Activated CD8-positive, alpha-beta memory T cell treated with anti-CD3 and anti-CD28 coated beads, Interleukin-2, amount 50 U/mL, for 24 hours (primary cell): ENCODE data around the gene LGALS7.
"Not testable (repeated sequence)": the region's sequence is repeated elsewhere in the genome, so short reads cannot be mapped to it uniquely, and the experiment has no call there.

Source experiments
- DNase-seq: peaks from one replicate; pipeline ENCODE4 v3.0.0-alpha.2; 2020; ENCODE audit errors: extremely low read depth

Gene LGALS7

DNA sequence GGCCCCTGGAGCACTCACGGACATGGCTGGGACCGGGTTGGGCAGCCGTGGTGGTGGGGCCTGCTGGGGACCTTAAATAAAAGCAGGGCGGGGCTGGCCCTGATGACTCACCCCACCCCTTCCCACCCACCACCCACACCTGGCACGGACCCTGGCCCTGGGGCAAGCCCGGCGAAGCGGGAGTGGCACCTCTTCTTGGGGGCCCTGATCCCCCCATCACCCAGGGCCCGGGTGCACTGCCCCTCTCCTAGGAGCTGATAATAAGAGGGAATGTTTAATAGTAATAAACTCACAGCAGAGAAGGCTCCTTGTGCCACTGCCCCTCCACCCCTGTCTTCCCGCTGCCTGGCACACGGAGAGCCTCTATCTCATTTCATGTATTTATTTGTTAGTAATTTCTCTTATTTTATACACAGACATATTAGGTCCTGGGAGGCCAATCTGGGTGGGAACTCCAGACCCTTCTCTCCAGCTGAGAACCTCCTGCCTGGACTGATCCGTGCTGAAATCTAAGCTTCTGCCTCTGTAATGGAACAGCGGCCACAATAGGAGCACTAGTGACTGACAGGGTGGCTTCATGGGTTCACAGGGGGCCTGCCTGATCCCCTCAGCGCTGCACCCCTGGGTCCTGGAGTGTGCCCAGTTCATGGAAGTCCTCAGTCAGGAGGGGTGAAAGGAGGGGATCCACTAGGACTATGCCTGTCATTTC is at the start of gene LGALS7:
Gene LGALS7 (minus strand): TSS at position 49 of the 709 bp plus-strand sequence. CDS start 25 bp downstream, at position 24.
- no peak for DNase-seq

DNA sequence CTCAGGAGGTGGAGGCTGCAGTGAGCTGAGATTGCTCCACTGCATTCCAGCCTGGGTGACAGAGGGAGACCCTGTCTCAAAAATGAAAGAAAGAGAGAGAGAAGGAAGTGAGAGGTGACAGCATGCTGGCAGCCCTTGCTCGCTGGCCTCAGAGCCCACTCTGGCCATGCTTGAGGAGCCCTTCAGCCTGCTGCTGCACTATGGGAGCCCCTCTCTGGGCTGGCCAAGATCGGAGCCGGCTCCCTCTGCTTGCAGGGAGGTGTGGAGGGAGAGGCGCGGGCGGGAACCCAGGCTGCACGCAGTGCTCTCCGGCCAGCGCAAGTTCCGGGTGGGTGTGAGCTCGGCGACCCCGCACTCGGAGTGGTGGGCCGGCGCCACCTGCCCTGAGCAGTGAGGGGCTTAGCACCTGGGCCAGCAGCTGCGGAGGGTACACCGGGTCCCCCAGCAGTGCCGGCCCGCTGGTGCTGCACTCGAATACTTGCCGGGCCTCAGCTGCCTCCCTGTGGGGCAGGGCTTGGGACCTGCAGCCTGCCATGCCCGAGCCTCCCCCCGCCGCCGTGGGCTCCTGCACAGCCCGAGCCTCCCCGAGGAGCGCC is 48.0 kb upstream of the LGALS7 start:
- DNase-seq = not testable (repeated sequence)

DNA sequence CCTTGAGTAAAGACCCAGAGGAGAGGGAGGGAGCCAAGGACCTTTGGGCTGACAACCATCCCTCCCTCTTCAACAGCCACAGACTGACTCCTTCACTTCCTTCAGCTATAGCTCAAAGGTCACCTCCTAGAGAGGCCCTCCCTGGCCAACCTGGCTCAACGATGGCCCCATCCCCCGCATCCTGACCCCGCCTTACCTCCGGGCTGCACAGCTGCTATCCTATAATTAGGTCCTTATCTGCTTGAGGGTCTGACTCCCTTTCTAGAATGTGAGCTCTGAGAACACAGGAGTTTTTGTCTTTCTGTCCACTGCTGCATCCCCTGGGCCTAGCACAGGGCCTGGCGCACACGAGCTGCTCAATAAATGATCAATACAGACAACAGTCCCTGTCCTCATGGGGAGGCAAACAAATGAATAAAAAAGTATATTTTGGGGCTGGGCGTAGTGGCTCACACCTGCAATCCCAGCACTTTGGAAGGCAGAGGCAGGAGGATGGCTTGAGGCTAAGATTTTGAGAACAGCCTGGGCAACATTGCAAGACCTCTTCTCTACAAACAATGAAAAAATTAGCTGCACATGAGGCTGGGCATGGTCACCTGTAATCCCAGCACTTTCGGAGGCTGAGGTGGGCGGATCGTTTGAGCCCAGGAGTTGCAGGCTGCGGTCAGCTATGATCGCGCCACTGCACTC is 46.1 kb upstream of the LGALS7 start:
- no peak for DNase-seq

DNA sequence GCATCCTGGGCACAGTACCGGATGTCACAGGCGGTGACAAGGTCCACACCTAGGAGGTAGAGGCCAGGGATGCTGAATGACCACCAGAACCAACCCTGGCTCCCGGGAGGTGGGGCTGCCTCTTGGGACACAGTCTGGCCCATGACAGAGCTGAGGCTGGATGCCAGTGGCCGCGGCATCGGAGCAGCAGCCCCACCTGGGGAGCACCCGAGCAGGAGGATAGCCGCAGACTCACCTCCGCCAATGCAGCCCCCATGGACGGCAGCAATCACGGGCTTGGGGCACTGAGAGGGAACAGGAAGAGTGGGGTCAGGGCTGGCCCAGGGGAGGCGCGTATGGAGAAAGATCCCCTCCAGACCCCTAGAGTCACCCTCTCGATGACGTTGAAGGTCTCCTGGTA is 43.8 kb upstream of the LGALS7 start:
- no peak for DNase-seq

DNA sequence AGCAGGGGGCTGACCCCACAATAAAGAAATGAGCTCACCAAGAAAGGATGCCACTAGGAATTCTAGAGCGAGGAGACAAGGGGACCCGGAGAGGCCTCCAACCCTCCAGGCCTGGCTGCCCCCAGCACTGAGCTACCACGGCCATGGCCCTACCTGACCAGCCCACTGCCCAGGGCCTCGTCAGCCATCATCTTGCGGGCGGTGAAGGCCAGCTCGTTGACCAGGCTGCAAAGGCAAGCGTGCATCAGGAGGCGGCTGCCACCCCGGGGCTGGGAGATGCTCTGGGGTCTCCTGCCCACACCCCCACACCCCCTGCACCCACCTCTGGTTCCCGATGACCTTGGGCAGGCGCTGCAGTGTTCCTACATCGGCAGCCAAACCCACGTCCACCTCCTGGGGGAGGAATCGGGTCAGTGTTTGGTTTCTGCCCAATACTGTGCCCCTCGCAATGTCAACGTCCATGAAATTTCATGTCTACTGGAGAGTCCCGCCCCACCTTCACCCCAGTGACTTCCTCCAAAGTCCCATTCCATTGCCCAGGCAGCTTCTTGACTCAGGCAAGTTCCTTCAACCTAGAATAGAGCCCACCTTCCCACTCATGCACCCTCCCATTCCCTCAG is 42.9 kb upstream of the LGALS7 start:
- DNase-seq = no peak

DNA sequence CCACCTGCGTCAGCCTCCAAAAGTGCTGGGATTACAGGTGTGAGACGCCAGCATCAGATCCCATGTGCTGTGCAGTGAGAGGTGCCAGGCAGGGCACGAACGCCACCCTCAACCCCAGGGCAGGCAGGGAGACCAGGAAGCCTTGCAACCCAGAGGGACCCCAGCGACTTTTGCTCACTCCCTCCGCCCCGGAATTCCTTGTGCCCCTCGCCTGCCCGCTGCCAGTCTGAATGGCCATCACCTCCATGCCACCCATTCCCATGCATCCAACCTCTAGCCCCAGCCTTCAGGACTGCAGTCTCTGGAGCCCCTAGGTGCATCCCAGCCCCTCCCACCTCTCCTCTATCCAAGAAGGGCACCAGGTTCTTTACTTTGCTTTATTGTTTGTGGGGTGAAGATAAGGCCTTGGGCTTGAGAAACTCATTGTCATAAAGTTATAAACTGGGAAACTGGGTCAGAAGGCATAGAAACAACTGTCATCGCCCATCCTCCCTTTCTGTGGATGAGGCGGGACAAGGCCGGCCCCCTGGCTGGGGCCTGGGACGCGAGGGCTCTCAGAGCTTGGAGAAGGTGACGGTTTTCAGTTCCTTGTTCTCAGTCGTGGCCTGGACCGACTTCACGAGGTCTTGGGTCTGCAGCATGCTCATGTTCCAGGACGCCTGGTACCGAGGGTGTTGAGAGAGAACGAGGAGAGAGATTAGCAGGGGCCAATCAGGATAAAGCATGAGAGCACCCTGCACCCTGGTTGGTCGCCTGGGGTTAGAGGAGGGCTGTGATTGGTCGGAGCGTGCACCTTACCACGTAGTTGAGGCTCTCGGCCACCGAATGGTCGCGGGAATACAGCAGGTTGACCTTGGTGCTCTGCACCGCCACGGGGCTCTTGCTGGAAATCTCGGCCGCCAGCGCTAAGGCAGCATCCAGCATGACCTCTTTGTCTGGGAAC is 42.0 kb upstream of the LGALS7 start:
- no peak for DNase-seq

DNA sequence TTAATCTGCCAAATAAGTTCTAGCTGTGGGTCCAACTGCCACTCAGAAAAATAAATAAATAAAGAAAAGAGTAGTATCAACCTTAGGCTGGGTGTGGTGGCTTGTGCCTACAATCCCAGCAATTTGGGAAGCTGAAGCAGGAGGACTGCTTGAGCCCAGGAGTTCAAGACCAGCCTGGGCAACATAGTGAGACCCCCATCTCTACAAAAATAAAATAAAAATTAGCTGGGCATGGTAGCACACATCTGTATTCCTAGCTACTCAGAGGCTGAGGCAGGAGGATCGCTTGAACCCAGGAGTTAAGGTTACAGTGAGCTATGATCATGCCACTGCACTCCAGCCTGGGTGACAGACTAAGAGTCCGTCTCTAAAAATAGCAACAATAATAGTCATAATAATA is 40.6 kb upstream of the LGALS7 start:
- DNase-seq = not testable (repeated sequence)

DNA sequence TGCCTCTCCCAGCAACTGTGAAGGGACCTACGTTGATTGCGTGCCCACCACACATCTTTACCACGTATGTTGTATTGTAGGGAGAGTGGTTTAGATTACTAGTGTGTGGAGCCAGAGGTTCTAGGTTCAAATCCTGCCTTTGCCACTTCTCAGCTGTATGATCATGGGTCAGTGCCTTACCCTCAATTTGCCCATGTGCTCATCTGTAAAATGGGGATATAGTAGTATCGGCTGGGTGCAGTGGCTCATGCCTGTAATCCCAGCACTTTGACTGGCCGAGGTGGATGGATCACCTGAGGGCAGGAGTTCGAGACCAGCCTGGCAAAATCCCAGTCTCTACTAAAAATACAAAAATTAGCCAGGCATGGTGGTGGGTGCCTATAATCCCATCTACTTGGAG is 40.0 kb upstream of the LGALS7 start:
- no peak for DNase-seq

DNA sequence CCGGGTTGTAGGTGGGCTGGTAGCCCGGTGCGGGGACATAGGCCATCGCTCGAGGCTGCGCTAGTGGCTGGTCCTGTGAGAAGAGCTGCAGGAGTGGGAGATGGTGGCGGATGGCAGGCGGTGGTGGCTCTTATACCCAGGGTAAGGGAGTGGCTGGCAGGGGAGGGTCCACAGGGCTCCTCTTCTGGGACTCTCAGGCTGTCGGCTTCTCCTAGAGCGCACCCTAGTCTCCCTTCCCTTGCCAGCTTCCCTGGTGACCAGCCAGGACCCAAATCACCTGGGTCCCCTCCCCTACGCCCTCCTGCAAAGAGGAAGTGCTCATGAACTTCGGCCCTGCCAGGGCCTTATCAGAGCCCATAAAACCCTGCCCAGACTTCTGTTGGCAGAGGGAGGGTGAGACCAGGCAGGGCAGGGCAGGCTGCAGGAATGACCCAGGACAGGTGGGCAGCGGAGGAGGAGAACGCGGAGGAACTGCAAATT is 39.6 kb upstream of the LGALS7 start, which contains the start of gene LGALS4:
Gene LGALS4 (minus strand): TSS at position 105 of the 480 bp plus-strand sequence. CDS start 59 bp downstream, at position 46.
- DNase-seq = no peak

DNA sequence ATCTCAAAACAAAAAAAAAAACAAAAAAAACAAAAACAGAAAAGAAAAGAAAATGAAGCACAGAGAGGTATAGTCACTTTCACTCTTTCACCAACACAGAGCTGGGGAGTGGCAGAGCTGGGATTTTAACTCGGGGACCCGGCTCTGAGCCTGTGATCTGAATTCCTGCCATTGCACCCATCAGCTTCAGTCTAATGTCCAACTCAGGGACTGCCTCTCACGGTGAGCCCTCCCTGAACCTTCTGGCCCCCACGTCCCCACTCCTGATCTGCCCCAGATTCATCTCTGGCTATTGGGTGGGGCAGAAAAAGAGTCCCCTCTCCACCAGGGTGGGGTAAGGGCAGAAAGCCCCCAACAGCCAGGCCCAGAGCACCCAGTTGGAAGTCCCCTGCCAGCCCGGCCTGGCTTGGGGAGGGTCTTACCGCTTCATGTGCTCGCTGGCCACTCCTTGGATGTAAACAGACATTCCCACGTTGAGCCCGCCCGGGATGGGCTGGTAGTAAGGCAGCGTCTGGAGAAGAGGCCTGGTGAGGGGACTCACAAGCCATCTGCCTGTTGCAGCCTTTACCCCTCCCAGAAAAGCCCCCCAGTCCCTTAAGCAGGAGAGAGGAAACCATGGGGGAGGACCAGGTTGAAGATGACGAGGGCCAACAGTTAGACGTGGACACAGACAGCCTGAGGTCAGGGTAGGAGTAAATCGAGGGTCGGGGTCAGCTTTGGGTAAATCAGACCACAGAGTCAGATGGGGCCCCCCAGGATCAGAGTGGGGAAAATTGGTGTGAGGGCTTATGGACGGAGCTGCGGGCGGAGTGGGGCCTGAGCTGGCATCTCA is 38.9 kb upstream of the LGALS7 start:
- DNase-seq = no peak

DNA sequence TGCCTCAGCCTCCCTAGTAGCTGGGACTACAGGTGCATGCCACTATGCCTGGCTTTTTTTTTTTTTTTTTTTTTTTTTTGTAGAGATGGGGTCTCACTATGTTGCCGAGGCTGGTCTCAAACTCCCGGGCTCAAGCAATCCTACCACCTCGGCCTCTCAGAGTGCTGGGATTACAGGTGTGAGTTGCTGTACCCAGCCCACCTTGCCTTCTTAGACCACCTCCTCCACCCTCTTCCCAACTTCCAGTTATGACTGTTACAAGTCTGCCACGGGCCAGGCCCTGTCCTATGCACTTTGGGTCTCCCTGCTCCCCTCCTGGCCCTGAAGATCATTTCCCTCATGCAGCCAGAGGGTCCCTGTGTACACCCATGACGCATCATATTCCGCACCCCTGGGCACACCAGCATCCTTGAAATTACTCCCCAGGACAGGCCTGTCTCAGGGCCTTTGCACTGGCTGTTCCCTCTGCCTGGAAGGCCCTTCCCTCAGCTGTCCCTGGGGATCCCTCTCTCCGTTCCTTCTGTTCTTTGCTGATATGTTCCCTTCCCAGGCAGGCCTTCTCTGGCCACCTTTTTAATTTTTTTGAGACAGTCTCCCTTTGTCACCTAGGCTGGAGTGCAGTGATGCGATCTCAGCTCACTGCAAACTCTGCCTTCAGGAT is 36.4 kb upstream of the LGALS7 start:
- DNase-seq = no peak

DNA sequence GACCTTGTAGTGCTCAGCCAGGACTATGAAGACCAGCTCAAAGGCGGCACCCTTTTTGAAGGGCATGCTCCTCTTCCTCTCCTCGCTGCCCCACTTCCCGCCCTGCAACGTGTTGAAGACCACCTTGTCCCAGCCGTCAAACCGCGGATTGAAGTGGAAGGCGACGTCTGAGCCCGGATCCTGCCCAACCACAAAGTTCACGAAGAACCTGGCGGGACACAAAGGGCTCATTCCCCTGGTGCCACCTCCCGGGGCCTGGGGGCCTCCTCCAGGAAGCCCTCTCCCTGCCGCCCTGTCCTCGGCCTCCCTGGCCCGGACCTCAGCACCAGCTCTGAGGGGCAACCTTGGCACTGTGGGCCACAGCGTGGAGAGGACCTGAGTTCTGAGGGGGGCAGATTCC is 35.4 kb upstream of the LGALS7 start:
- no peak for DNase-seq

DNA sequence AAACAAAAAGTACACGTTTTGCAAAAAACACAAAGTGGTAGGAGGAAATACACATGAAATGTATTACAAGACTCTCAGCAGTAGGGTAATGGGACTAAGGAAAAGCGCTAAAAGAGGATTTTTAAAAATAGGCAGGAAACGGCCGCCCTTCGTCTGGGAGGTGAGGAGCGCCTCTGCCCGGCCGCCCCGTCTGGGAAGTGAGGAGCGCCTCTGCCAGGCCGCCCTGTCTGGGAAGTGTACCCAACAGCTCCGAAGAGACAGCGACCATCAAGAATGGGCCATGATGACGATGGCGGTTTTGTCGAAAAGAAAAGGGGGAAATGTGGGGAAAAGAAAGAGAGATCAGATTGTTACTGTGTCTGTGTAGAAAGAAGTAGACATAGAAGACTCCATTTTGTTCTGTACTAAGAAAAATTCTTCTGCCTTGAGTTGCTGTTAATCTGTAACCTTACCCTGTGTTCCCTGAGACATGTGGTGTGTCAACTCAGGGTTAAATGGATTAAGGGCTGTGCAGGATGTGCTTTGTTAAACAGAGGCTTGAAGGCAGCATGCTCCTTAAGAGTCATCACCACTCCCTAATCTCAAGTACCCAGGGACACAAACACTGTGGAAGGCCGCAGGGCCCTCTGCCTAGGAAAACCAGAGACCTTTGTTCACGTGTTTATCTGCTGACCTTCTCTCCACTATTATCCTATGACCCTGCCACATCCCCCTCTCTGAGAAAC is 34.2 kb upstream of the LGALS7 start:
- DNase-seq = not testable (repeated sequence)

DNA sequence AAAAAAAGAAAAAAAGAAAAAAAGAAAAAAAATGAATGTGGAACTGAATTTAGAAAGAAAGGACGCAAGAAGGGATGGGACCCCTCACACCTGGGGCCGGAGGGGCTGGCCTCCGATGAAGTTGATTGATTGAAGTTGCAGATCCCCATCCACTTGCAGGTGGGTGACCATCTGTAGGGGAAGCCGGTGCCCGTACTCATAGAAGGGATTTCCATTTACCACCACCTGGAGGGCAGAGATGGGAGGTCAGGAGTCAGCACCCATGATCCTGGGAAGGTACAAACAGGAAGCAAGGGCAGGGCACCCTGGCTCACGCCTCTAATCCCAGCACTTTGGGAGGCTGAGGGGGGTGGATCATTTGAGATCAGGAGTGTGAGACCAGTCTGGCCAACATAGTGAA is 33.1 kb upstream of the LGALS7 start:
- no peak for DNase-seq

DNA sequence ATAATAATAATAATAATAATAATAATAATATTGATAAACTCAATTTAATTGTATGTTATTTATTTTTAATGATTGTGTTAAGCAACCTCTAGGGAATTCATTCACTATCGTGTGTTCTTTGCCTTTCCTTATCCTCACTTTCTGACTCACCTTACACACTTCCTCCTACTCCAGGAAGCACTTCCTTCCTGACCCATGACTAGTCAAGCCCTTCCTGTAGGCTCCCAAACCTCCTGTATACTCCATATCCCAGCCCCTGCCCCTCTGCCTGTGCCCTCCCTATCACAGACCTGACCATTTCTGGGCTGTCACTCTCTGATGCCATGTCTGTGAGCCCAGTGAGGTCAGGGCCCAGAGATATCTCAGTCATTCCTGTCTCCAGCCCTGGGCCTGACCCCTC is 31.9 kb upstream of the LGALS7 start:
- no peak for DNase-seq

DNA sequence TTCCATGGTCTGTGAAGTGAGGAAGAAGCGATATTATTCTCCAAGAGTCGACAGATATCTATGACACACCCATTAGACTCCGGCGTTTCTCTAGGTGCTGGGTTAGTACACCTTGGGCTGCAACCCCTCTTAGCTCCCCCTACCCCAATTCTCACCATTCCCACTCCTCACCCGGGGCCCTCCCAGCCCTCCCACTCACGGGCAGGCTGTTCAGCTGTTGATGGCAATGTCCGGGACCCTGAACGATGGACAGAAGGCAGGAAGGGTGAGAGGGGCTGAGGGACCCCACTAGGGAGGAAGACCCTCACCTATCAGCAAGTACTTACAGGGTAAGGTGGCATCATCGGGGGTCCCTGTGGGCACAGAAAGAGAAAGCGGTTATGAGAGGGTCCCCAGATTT is 30.2 kb upstream of the LGALS7 start:
- DNase-seq = no peak

DNA sequence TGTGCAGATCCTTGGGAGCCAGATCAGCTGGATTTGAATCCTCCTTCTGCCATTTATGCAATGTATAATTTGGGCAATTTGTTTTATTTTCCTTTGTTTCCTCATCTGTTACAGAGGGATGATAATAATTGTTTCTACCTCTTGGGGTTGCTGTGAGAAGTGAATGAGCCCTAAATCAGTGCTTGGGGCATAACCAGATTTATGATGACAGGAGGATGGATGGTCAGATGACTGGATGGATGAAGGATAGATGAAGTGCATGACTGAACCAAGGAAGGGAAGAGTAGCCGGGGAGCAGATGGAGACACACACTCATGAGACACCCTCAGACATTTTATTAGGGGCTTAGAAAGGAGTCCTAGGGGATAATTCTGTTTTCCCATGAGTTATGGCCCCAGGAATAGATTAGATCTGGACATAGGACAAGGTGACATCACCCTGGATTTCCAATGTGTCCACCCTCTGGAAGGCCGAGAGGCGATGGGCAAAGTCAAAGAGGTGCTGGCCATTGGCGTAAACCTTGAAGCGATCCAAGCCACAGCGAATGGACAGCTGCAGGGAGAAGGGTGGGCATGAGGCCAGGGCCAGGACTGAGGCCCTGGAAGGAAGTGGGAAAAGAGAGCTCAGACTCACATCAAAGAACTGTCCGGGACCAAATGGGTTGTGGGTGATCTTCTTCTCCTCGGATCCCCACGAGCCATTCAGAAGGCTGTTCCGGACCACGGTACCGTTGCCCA is 28.2 kb upstream of the LGALS7 start:
- DNase-seq = no peak

DNA sequence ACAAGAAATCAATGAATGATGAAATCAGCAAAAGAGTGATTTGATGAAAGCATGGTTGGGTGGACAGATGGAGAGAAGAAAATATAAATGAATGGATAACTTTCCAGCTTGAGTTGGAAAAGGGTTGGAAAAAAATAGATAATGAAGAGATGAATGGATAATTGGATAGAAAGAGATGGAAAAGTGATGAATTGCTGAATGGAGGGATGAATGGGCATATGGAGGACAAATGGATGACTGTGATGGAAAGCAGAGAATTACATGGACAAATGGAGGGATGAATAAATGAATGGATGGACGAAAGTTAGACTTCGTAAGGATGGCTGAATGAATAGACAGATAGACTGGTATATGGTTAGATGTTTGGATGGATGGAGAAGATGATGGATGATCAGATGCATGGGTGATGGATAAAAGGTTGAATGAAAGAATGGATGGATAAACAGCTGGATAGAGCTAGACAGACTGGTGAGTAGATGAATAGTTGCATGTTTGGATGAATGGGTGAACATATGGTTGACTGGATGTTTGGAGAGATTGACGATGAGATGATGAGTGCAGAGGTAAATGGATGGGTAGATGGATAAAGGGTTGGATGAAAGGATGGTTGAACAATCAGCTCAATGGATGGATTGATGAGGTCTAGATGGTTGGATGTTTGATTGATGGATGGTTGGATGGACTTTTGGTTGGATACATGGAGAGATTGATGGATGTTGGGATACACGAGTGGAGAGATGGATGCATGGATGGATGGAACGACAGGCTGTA is 27.4 kb upstream of the LGALS7 start:
- DNase-seq = no peak
